ENCODE results near the gene ALLC. TPM values are rescaled to one million over a fixed set of nuclear protein-coding genes. Genes with fewer than 3 reads are reported as not detected.

The ALLC gene
- polyA plus RNA-seq, 2 of the 4 experiments (the other 2 are of a cell fraction): not detected

DNA sequence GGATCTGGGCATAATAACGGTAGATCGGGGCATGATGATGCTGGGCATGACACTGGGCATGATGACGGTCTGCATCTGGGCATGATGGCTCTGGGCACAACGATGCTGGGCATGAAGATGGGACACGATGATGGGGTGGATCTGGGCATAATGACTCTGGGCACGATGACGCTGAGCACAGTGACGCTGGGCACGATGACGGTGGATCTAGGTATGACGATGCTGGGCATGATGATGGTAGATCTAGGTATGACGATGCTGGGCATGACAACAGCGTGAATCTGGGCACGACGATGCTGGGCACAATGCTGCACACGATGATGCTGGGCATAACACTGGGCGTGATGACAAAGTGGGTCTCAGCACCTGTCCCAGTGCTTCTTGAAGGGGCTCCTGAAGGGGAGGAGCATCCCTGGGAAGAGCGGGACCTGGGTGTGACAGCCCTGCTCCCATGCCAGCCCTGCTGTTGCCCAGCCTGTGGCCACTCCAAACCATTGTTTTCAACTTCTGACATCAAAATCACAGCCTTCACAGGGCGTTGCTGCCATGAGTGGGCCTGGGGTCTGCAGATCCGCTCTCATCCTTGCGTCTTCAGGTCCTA, 30.4 kb upstream of the ALLC start:
- 65% methylated on average over 21 of the region's 21 CpGs for WGBS (ENCODE audit: missing lambda C conversion rate)
- ATAC-seq: no peak
- TF ChIP-seq, protein P1, sequence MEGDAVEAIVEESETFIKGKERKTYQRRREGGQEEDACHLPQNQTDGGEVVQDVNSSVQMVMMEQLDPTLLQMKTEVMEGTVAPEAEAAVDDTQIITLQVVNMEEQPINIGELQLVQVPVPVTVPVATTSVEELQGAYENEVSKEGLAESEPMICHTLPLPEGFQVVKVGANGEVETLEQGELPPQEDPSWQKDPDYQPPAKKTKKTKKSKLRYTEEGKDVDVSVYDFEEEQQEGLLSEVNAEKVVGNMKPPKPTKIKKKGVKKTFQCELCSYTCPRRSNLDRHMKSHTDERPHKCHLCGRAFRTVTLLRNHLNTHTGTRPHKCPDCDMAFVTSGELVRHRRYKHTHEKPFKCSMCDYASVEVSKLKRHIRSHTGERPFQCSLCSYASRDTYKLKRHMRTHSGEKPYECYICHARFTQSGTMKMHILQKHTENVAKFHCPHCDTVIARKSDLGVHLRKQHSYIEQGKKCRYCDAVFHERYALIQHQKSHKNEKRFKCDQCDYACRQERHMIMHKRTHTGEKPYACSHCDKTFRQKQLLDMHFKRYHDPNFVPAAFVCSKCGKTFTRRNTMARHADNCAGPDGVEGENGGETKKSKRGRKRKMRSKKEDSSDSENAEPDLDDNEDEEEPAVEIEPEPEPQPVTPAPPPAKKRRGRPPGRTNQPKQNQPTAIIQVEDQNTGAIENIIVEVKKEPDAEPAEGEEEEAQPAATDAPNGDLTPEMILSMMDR (IDR thresholded peaks at IDR 0.05): no peak
- no peak for TF ChIP-seq PHF8 (IDR thresholded peaks at IDR 0.05; ENCODE audit: borderline replicate concordance, low read depth)
- TF ChIP-seq CBX2 (IDR thresholded peaks at IDR 0.05; ENCODE audit: borderline replicate concordance, low read depth): no peak
- TF ChIP-seq GATA3 (IDR thresholded peaks at IDR 0.05; ENCODE audit: borderline replicate concordance): no peak
- no peak for TF ChIP-seq EP300 (IDR thresholded peaks at IDR 0.05)
- no peak for TF ChIP-seq ZNF302 (CRISPR knock-in tag; IDR thresholded peaks at IDR 0.05)
- no peak for TF ChIP-seq SREBF2 (IDR thresholded peaks at IDR 0.05)
- TF ChIP-seq, protein P2, sequence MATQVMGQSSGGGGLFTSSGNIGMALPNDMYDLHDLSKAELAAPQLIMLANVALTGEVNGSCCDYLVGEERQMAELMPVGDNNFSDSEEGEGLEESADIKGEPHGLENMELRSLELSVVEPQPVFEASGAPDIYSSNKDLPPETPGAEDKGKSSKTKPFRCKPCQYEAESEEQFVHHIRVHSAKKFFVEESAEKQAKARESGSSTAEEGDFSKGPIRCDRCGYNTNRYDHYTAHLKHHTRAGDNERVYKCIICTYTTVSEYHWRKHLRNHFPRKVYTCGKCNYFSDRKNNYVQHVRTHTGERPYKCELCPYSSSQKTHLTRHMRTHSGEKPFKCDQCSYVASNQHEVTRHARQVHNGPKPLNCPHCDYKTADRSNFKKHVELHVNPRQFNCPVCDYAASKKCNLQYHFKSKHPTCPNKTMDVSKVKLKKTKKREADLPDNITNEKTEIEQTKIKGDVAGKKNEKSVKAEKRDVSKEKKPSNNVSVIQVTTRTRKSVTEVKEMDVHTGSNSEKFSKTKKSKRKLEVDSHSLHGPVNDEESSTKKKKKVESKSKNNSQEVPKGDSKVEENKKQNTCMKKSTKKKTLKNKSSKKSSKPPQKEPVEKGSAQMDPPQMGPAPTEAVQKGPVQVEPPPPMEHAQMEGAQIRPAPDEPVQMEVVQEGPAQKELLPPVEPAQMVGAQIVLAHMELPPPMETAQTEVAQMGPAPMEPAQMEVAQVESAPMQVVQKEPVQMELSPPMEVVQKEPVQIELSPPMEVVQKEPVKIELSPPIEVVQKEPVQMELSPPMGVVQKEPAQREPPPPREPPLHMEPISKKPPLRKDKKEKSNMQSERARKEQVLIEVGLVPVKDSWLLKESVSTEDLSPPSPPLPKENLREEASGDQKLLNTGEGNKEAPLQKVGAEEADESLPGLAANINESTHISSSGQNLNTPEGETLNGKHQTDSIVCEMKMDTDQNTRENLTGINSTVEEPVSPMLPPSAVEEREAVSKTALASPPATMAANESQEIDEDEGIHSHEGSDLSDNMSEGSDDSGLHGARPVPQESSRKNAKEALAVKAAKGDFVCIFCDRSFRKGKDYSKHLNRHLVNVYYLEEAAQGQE (IDR thresholded peaks at IDR 0.05): no peak
- TF ChIP-seq HOXB13 (CRISPR knock-in tag; IDR thresholded peaks at IDR 0.05; ENCODE audit: low read depth): no peak
- no peak for TF ChIP-seq RAD21 (conservative IDR thresholded peaks at IDR 0.05 in 1 of 2, IDR thresholded peaks at IDR 0.05 in 1 of 2)
- TF ChIP-seq NR3C1 (IDR thresholded peaks at IDR 0.05): no peak
- no peak for TF ChIP-seq MAZ (IDR thresholded peaks at IDR 0.05; ENCODE audit: borderline replicate concordance, low read depth, low read length)
- no peak for TF ChIP-seq ZFP36 (IDR thresholded peaks at IDR 0.05; ENCODE audit: borderline replicate concordance, partially characterized antibody)
- TF ChIP-seq SMC3 (IDR thresholded peaks at IDR 0.05): no peak
- TF ChIP-seq, protein P3, sequence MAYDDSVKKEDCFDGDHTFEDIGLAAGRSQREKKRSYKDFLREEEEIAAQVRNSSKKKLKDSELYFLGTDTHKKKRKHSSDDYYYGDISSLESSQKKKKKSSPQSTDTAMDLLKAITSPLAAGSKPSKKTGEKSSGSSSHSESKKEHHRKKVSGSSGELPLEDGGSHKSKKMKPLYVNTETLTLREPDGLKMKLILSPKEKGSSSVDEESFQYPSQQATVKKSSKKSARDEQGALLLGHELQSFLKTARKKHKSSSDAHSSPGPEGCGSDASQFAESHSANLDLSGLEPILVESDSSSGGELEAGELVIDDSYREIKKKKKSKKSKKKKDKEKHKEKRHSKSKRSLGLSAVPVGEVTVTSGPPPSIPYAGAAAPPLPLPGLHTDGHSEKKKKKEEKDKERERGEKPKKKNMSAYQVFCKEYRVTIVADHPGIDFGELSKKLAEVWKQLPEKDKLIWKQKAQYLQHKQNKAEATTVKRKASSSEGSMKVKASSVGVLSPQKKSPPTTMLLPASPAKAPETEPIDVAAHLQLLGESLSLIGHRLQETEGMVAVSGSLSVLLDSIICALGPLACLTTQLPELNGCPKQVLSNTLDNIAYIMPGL (CRISPR knock-in tag; IDR thresholded peaks at IDR 0.05; ENCODE audit: borderline replicate concordance): no peak
- TF ChIP-seq CHD4 (IDR thresholded peaks at IDR 0.05; ENCODE audit: borderline replicate concordance): no peak
- TF ChIP-seq ESRRA (IDR thresholded peaks at IDR 0.05; ENCODE audit: borderline replicate concordance, low read length): no peak
- no peak for TF ChIP-seq FOXS1 (CRISPR knock-in tag; IDR thresholded peaks at IDR 0.05)
- TF ChIP-seq ZC3H11A (IDR thresholded peaks at IDR 0.05): no peak
- TF ChIP-seq CEBPB (IDR thresholded peaks at IDR 0.05): no peak
- no peak for DNase-seq (ENCODE audit: low read depth in 1 of 2, low spot score in 1 of 2)
- ChIA-PET POLR2A (no interaction called here), CTCF (interaction anchor here (1.2 kb wide), 1 partner anchor 23 kb away, joined by 4 read pairs; no protein-coding TSS in a partner anchor)
- FAIRE-seq: no peak
- no peak overlapping the region for H3K4me3 ChIP-seq
- H3K27ac ChIP-seq: no peak overlapping the region
- H3K4me1 ChIP-seq: no peaks in the 10 kb centered on the region
- H3K4me2 ChIP-seq: no peak overlapping the region
- no peaks in the 10 kb centered on the region for H3K9me3 ChIP-seq

Data from A549 (cell line).